CD4-positive, alpha-beta T cell treated with Interleukin-15 for 1 hour (primary cell): ENCODE results near the gene MYO18A.

Source experiments
- DNase-seq: peaks from one replicate; pipeline ENCODE4 v3.0.0-alpha.2; 2020

Gene MYO18A

GRCh38 chr17:29045734-29046472 is 134.3 kb downstream of the MYO18A start:
- DNase-seq = no peak

DNA sequence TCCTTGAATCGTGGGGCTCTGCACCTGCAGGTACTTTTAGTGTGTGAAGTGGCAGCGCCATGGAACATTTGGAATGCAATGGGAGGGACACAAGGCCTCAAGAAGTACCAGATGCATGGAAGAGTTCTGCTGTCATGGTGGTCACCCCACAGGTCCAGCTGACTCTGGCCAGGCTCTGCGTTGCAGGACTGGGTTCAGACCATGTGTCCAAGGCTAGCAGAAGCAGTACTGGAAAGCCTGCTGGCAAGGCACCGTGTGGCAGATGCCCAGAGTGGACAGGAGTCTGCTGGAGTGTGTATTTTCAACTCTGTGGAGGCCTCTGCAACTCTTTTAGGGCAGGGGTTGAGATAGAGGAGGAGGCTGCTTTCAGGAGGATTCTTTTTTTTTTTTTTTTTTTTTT is 135.2 kb downstream of the MYO18A start:
- no peak for DNase-seq

- no peak for DNase-seq
Measured at GRCh38 chr17:29043539-29044145, 136.6 kb downstream of the MYO18A start.

DNA sequence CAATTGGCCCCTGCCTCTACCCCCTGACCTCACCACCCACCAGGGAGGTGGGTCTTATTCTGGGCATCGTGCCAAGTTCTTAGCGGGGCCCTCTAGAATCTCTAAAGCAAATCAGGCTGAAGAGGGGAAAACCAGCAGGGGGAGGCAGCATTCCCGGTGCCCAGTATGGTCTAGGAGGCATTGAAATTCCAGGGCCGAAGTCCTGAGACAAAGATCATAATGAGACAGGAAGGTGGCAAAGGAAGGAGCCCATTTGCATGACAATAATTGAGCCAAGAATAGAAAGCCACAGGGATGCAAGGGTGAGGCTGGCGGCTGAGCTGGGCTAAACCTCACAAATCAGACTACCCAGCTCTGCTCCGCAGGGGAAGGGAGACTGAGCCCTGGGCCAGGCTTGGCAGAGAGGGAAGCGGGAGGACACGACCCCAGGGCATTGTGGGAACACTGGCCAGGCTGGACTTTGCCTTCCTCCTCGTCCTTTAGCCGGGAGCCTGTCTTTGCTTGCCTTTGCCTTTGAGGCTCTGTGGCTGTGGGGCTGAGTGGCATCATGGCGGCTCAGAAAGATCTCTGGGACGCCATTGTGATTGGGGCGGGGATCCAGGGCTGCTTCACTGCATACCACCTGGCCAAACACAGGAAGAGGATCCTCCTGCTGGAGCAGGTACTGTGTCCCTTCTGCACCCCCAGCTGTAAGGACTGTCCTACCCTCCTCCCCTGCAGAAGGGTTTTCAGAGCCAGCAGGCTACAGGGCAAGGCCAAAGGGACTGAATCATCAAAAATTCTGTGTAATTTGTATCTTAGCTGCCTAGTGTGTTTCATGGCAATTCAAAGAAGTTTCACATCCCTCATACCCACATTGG is 137.3 kb downstream of the MYO18A start, which contains the start of gene PIPOX:
Gene PIPOX (plus strand): TSS at position 463 of the 860 bp plus-strand sequence. CDS start 85 bp downstream, at position 548.
- peak; percentile 20 for DNase-seq

- DNase-seq = no peak
Measured at GRCh38 chr17:29042026-29042678, 138.0 kb downstream of the MYO18A start.

- DNase-seq = no peak
Measured at GRCh38 chr17:29041571-29041970, 138.6 kb downstream of the MYO18A start.

DNA sequence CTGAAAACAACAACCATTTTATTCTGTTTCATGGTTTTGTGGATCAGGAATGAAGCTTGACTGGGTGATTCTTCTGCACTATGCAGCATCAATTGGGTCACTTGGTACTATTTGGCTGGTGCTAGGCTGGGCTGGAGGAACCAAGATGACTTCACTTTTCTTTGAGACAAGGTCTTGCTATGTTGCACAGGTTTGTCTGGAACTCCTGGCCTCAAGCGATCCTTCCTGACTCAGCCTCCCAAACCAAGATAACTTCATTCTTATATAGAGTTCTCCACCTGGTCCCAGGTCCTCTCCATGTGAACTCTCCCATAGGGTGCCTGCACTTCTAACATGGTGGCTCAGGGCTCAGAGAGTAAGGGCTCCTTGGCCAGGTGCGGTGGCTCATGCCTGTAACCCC is 139.1 kb downstream of the MYO18A start:
- no peak for DNase-seq

DNA sequence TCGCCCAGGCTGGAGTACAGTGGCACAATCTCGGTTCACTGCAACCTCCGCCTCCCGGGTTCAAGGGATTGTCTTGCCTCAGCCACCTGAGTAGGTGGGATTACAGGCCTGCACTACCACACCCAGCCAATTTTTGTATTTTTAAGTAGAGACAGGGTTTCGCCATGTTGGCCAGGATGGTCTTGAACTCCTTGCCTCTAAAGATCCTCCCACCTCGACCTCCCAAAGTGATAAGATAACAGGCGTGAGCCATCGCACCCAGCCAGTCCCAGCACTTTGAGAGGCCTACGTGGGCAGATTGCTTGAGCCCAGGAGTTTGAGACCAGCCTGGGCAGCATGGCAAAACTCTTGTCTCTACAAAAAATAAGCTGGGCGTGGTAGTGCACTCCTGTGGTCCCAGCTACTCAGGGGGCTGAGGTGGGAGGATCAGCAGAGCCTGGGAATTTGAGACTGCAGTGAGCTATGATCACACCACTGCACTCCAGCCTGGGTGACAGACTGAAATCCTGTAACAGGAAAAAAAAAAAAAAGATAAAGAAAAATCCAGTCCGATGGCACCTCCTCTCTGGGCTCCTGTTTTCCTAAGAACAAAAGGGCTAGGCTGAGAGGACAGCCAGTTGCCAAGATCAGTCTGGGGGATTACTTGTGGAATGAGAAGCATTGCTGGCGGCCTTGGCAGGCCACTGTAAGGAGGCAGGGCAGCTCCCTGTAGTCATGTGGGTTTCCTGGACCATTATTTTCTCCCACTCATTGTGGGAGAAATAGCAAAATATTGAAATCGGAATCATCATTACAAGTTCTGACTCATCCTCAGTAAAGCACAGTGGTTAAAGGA is 140.2 kb downstream of the MYO18A start:
- no peak for DNase-seq

- DNase-seq = no peak
Measured at GRCh38 chr17:29038085-29038795, 142.0 kb downstream of the MYO18A start.

DNA sequence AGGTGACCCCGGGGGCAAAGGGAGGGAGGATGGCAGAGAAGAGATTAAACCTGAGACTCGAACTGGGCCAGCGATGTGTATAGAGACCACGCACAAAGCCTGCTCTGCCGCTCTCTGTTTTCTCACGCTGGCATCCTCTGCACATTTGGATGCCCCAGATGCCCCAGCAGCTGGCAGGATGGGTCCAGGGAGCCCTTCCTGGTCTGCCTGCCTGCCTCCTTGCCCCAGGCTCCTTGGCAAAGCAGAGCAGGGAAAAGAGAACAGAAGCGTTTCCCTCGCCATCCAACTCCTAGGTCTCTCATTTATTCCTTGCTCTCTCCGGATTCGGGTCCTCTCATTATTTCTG is 142.5 kb downstream of the MYO18A start:
- no peak for DNase-seq

- no peak for DNase-seq
Measured at GRCh38 chr17:29036584-29036983, 143.6 kb downstream of the MYO18A start.

GRCh38 chr17:29034510-29034909 is 145.7 kb downstream of the MYO18A start:
- DNase-seq = no peak

DNA sequence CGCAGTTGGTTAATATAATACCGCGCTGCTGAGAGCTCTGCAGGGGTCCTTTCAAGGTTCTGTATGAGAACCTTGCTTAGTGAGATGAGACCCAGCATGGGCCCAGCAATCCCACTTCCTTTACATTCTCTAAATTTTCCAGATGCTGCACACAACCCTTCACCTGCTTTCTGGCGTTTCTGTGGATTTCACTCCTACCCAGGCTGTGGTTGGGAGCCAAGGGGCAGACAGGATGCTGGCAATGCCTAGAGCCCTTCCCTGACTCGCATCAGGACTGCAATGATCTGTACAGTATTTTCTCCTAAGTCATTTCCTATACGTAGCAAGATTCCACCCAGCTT is 147.4 kb downstream of the MYO18A start:
- no peak for DNase-seq

DNA sequence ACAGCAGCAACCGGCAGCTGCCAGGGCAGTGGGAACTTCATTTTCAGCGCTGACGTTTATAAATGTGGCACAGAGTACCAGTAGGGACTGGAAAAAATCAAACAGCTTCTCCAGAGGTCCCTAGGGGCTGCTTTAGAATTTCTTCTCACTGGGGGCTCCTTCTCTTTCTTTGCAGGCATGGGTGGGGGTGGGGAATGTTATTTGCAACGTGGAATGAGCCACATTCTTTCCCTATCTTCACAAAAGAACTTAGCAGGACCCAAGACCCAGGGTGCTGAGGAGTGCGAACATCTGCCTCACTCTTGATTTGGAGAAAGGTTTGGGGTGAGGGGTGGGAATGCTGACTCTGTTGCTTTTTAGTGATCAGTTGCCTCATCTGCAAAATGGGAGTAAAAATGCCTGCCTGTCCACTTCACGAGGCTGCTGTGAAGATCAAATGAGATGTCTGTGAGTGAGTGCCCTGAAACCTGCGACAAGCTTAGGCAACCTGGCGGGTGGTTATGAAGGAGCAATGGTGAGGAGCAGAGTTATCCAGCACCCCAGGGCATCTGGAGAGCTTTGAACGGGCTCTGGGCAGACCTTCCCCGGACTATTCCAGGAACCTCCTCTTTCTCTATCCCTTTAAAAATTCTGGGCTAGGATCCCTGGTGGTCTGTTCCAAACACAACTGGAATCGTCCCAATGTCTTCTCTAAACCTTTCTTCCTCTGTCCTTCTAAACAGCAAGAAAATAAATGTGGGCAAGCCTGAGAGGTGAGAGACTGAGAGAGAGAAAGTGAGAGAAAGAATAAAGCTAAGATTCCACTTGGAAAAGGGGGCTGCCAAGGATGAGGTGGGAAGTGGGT is 148.0 kb downstream of the MYO18A start:
- no peak for DNase-seq

GRCh38 chr17:29031488-29031887 is 148.7 kb downstream of the MYO18A start:
- DNase-seq = no peak

DNA sequence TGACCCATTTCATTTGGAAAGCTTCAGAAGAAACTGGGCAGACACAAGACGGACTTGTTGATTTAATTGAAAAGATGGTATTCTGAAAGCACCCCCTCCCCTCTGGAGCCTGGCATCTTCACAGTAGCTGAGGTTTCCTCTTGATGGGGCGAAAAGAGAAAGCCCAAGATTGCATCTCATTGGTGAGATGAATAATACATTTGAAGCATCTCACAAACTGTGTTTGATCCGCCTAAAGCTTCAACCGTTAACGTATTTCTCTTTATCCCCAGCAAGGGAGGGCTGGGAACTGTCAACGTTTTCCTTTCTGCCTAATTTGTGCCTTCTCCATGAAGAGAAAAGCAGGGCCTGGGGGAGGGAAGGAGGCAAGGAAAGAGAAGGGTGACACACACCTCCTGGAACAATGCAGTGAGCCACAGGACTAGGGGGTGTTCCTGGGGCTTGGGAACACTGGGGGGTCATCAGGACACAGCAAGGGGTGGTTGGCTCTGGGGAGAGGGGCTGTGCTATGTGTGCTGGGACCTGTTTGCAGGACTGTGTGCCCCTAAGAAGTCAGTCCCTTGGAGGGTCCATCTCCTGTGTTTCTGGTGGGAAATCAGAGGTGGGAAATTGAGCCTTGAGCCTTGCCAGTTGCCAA is 155.8 kb downstream of the MYO18A start:
- no peak for DNase-seq

- DNase-seq = no peak
Measured at GRCh38 chr17:29022074-29022473, 158.1 kb downstream of the MYO18A start.

GRCh38 chr17:29021226-29021625 is 159.0 kb downstream of the MYO18A start:
- DNase-seq = no peak
